ENCODE measurements around the gene TIMM22.

The TIMM22 gene

DNA sequence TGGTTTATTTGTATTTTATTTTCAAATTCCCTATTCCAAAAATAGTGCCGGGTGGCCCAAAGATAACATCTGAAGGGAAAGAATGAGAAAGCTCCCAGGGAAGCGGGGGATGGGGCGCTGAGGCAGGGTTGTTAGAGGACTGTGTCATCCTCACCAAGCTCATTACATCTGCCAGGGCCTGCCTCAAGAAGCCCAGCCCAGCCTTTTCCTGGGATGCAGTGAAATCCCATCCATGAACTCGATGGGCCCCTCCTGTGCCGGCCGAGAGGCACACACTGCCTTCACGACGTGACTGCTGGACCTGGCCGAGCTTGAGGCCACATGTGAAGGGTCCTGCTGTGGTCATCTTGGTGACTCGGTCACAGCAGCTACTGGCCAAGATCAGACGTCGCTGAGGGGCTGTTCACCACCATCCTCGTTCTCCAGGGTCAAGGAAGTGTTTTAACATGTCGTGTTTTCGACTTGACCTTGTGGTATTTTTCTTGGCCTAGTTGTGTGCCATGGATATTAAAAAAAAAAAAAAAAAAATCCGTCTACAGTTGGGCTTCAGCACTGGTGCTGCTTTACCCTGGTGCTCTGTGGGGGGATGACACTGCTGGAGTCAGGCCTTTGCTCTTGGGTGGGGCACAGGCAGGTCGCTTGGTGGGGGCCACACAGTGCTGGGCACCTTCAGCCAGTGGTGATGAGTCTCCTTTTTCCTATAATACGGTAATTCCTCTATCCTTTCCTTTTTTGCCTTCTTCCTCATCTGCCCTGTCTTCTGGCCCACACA is 4.9 kb downstream of the TIMM22 start:
- peak; percentile 77 for DNase-seq (ENCODE audit: low read depth, low spot score)

DNA sequence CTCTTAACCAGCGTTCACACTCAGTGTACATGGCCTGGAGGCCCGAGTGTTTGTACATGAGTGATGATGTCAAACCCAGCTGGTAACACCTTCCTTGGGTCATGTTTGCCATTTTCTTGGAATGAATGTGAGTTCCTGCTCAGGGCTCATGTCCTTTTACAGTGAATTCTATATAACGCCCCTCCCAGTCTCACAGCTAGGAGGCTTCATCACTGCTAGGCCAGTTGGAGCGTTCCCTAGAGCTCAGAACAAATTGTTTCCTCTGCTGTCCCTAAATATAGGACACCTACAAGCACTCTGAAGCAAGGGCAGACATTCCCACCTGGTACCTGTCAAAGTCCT is 5.5 kb downstream of the TIMM22 start:
- no peak for DNase-seq (ENCODE audit: low read depth, low spot score)

DNA sequence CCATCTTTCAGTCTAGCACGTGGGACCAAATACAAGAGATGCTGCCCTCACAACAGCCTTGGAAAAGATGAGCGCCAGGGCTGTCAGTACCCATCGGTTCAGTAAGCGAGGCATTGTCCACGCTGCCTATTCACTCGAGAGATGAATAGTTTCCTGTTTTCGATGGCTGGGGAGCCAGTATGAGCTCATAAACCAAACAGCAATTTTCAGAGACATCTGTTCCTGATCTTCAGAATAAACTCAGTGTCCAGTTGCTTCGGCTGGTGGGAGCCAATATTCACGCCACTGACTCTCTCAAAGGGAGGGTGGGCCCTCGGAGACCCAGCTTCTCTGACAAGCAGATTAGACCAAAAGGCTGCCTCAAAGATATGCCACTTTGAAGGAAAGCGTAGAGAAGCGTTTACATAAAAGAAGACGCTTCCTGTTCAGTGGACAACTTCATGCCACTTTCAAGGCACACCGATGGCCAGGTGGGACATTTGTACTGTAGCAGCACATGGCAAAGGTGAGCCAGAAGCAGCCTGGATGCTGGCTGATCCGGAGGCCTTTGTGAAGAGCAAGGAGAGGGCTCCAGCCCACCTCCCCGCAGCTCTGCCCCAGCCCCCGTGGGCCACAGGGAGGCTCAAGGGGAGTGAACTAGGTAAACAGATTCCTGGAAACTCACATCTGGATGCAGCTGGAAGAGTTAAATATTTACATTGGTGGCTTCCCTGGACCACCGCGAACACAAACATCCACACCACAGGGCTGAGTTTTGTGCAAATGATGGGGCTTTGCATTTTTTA is 6.0 kb downstream of the TIMM22 start:
- DNase-seq (ENCODE audit: low read depth, low spot score): peak; percentile 77

DNA sequence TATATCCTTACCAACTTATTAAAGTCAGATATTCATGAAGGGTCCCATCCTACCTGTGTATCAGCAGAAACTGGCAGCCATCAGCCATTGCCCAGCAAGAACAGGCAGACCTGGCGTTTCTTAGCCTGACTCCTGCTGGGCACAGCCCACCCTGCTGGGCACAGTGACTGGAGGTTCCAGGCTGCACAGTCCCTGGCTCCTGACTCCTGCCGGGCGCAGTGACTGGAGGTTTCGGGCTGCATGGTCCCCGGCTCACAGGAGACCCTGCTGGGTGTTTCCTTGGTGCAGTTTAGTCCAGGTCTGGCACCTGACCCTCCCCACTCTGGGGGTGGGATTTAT is 6.7 kb downstream of the TIMM22 start:
- DNase-seq (ENCODE audit: low read depth, low spot score): no peak

DNA sequence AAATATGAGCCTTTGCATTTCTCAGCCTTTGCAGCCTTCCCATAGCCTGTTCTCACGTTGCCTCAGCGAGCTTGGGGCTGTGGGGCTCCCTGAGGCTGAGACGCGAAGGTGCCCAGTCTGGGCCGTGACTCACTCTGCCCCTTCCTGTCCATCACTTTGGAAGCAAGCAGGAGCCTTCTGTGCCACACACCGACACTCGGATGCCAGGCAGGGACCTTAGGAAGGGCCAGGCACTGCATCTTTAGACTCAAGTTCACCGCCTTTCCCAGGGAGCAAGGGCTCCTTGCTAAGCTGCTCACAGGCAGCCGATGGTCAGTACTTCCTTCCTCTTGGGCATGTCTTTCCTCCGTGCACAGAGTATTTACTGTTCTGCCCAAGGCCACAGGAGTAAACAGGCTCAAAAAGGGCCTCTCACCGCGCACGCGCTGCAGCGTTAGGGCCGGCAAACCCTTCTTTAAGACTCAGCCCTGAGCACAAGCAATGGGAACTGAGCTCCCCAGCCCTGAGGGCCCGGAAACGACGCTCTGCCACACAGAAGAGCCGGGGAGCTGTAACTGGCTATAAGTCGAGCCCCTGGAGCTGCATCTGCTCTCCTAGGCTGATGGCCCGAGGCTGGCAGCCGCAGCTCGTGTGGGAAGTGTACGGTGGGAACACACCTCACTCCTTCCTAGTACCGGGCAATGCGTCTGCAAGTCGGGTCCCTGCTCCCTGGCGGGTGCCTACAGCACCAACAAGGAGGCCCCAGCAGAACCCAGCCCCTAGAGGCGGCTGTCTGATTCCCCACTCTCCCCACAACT is 7.2 kb downstream of the TIMM22 start:
- no peak for DNase-seq (ENCODE audit: low read depth, low spot score)

DNA sequence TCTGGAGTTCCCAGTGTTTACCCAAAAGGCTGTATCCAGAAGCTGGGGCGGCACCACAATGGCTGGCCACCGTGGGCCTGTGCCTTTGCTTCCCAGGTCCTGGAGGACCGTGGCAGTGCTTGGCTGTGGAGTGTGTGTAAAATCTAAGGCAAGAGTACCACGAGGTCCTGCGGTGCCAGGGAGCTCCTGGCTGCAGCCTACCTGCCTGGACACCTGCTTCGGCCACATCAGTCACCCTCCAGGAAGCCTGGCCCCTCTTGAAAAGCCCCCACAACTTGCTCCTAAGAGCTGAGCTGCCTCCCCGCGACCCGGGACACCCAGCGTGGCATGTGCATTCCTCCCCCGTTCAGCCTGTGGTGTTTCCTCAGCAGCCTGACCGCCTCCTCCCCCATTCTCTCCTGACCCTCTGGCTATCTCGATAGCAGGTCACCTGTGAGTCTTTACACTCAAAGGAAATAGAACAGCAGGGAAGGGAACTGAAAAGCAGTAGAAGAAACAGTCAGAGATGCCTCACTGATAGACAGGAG is 7.9 kb downstream of the TIMM22 start:
- no peak for DNase-seq (ENCODE audit: low read depth, low spot score)

DNA sequence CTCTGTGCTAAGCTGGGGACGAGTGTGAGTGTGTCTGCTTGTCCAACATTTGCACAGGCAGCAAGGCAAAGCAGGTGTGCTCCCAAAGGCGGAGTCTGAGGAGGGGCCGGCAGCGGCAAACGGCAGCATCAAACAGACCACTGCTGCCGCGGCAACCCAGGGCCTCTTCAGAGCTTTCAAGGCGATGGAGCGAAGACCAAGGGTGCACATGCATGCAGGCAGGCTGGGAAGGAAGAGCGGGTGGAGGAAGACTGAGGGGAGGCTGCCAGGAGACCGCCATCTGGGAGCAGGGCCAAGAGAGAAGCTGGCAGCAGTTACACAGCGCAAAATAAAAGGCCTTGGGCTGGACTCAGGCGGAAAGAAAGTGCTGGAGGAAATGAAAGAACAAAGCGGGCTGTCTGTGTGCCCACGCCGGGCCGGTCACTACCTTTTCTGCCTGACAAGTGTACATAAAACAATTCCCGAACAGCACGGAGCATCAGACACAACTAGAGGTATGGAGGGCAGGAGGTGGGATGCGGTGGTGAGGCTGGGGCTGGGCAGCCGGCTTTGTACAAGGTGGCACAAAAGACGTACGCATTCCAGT is 8.5 kb downstream of the TIMM22 start:
- no peak for DNase-seq (ENCODE audit: low read depth, low spot score)

DNA sequence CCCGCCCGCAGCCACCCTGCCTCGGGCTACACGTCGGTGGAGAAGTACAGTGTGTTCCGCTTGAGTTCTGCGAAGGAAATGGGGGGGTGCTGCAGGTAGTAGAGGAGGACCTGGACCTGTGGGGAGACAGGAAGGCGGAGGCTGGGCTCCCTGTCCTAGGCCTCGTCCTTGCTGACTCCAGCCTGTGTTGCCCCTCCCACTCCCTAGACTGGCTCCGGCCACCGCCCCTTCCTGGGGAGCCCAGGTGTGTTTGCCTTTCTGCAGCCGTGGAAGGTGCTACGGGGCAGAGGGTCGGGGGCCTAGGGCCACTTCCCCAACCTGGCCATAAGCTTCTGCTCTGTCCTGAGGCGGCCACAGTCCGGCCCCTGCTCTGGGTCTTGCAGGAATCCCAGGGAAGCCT is 9.1 kb downstream of the TIMM22 start:
- DNase-seq (ENCODE audit: low read depth, low spot score): no peak

DNA sequence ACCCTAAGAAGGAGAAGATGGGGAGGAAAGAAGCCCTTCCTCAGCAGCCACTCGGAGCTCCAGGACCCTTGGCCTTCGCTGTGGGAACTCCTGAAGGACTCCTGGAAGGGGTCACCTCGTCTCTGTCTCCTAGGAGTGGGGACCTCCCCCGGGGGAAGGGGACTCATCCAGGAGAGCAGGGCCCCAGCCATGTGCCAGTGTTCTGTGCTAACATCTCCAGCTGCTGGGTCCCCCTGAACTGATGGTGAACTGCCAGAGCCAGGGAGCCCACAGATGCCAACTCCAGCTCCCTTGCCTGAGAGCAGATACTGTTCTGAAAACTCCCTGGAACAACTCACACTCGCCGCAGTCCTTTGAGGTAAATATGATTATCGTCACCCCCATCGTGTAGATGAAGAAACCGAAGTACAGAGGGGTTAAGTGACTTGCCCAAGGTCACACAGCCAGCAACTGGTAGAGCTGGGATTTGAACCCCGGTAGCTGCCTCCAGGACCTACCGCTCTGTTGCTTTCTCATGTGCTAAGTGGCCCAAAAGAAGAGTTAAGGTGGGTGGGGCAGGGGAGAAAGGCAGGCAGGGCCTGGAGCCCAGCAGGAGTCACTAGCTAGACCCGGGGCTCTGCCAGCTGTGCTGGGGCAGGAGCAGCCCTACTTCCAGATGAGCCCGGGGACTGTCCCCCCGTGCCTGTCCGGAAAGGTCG is 10.5 kb downstream of the TIMM22 start:
- DNase-seq (ENCODE audit: low read depth, low spot score): no peak

DNA sequence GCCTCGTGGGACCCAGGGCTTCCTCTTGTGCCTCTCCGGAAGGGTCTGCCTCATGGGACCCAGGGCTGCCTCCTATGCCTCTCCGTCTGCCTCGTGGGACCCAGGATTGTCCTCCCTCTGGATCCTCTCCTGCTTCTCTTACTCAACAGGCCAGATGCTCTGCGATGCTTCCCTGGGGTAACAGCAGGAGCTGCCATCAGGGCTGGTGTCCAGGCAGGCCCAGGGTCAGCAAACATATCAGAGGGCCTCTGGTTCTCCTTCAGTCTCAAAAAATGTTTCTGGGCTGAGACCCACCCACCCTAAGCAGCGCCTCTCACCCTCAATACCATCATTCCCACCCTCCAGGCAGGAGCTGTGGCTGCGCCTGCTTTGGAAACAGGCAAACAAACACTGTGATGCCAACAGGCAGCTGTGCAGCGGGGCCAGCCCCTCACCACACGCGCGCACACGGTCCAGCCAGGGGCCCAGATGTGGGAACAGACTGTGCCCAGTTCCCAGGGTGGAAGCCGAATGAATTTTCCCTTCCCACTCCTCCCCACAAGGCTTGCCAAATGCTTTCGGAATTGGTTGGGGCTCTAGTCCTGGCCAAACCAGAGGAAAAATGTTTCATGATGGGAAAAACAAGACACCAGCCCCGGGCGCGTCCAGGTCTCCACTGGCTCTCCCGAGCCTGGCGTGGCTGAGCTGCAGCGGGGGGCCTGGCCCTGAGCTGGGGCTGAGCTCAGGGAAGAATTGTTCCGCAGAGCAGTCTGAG is 11.3 kb downstream of the TIMM22 start:
- DNase-seq (ENCODE audit: low read depth, low spot score): no peak

DNA sequence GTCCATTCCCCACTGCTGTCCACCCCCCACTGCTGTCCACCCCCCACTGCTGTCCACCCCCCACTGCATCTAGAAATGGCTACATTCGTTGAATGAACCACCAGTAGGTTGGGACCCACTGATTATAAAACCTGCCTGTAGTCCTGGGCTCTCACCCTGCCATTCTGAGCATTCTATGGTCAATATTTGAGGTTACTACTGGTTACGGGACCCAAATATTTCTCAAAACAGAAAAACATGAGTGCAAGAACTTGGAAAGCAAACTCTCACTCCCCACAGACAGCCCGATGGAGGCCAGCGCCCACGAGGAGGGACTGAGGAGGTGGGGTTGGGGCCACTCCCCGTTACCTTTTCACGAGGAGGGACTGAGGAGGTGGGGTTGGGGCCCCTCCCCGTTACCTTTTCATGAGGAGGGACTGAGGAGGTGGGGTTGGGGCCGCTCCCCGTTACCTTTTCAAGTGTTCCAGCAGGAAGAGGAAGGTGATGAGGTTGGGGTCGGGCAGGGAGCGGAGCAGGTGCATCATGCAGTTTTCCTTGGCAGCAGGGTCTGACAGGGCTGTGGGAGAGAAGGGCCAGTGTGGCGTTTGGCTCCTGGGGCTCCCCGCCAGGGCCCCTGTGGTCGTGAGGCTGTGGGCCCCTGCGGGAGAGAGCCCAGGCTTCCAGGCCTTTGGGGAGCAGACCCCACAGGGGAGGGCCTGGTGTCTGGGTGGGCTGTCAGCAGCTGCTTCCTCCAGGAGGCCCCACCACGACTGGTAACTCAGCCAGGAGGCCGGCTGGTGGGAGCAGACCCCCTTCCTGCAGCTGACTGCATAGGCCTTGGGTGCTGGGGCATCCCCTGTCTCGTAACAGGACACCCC is 12.5 kb downstream of the TIMM22 start:
- no peak for DNase-seq (ENCODE audit: low read depth, low spot score)

DNA sequence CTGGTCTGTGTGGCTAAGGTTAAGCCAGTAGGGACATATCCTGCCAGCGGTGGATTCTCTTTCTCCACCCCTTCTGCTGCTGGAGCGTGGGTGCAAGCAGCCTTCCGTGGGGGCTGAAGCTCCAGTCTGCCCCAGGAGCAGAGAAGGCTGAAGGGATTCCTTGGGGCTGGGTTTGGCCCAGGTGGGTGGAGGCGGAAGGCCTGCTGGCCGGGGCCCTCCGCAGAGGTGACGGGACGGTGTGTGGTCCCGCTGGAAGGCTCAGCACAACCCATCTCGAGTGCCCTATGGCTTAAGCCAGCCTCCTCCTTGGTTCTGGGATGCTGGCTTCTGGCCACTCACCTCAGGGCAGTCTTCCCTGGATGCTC is 13.1 kb downstream of the TIMM22 start:
- DNase-seq (ENCODE audit: low read depth, low spot score): no peak

DNA sequence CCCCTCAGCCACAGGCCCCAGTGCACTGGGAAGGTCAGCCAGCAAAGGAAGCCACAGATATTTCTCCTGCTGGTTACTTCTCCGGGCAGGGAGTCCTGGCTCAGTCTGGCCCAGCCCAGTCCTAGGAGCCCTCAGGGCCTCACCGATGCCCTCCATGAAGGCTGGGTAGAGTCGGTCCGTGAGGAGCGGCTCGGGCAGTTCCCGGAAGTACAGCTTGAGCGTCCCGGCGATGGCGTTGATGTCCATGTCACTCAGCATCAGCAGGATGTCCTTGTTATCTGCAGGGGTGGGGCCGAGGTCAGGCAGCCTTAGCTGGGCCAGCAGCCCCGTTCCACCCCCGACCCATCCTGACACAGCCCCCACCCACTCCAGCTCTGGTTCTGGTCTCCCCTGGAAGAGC is 13.7 kb downstream of the TIMM22 start:
- DNase-seq (ENCODE audit: low read depth, low spot score): no peak

DNA sequence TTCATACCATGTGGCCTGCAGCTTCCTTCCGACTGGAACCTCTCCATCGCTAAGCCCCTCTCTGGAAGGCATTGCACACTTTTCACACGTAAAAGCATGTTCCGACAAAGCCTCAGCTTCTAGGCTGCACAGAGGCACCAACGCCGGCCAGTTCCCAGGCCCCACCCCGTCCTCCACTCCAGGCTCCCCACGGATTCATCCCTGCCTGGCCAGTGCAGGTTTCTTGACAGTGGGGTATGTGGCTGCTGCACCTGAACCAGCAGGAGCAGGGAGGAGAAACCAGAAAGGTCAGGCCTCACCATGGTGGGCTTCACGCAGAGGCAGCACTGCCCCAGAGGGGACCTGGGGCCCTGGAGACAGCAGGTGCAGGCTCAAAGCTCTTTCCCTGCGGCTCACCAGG is 14.2 kb downstream of the TIMM22 start:
- DNase-seq (ENCODE audit: low read depth, low spot score): no peak

DNA sequence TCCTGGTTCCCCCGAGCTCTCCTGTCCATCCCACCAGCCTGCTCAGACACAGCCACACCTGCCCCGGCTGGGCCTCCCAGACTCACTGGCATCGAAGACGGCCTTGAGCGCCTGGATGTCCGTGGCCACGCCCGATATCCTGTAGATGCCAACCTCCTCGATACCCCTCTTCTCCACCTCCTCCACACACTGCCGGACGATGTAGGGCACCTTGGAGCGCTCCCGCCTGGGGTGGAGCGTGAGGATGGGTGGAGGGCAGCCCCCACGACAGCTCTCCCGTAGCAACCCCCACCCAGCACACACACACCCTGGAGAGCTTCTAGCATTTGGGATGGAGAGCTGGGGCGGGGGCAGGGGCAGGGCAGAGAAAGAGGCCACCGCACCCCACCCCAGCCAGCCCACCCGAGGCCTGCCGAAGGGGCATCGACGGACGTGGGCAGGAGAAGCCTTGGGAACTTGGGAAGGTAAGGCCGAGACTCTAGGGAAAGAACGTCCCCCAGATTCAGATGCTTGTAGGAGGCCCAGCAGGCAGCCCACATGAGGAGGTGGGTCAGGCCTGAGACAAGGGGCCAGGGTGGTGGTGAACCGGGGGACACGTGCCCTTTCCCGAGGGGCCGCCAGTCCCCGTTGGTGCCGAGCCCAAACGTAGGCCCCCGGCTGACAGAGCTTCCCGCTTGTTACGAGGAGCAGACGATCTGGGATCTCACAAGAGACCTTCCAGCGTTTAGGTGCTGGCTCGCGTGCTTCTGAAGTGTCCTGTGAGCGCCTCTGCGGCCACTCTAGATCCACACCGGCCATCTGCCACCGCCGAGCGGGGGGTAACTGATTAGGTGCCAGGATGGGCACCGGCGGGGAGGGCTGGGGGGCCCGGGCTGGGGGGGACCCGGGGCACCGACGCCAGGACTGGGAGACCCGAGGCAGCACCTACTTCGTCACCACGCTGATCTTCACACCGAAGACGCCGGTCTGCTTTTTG is 15.1 kb downstream of the TIMM22 start:
- DNase-seq (ENCODE audit: low read depth, low spot score): no peak

DNA sequence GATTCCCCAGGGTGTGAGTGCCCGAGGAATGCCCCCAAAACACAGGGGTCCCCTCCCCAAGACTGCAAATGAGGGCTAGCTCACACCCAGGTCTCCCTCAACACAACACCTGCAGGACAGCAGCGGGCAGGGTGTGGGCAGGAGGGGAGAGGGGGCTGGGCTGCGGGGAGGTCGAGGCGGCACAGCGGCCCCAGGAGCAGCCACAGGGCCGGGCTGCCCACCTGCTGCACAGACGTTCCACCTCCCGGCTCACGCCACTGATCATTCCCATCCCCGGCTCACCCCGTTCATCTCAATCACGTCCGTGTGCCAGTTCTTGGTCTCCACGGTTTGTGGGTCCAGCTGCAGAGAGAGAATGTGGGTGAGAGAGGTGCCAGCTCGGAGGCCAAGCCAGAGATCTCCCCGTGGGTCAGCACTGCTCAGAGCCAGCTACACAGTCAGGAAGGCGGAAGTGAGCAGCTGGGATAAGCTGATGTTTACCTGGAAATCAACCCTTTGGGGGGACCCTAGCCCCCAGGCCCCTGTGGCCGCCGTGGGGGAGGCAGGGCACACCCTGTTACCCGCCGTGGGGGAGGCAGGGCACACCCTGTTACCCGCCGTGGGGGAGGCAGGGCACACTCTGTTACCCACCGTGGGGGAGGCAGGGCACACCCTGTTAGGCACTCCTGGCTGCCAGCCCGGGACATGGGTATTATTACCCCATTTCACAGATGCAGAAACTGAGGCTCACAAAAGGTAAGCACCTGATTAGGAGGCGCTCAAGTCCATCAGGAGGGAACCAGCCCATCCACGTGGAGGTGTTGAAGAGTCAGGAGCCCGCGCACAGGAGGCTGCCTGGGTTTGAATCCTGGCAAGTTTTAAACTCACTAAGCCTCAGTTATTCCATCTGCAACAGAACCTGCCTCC is 16.1 kb downstream of the TIMM22 start:
- DNase-seq (ENCODE audit: low read depth, low spot score): no peak

DNA sequence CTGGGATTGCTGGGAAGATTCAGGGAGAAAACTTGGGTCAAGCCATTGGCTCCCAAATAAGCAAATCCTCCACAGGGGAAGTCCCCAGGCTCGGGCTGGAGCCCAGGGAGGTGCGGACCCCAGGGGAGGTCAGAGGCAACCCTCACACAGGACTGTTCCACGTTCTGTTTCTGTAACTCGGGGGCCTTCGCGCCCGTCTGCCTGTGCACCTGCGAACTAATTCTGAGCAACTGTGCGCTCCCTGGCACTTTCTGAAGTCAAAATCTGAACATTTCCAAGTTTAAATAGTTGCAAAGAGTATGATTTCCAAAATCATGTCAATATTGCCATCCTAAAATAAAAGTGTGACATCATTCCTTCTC is 16.8 kb downstream of the TIMM22 start:
- DNase-seq (ENCODE audit: low read depth, low spot score): no peak

DNA sequence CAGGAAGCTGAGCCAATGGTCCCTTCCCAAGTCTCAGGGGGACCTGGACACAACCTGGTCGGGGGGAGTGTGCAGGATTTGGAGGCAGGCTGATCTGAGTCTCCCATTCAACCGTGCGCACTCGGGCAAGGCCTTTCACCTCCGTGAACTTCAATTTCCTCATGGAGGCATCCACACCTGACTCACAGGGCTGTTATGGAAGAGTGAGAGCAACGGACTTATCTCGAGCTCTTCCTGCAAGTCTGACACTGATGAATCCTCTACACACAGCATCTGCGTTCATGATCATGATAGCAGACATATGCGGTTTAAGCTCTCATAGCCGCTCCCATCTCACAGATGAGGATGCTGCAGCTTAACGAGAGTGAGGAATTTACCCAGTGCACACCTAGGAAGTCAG is 21.6 kb downstream of the TIMM22 start:
- no peak for DNase-seq (ENCODE audit: low read depth, low spot score)
